ENCODE measurements around the gene MPL.

The MPL gene

DNA sequence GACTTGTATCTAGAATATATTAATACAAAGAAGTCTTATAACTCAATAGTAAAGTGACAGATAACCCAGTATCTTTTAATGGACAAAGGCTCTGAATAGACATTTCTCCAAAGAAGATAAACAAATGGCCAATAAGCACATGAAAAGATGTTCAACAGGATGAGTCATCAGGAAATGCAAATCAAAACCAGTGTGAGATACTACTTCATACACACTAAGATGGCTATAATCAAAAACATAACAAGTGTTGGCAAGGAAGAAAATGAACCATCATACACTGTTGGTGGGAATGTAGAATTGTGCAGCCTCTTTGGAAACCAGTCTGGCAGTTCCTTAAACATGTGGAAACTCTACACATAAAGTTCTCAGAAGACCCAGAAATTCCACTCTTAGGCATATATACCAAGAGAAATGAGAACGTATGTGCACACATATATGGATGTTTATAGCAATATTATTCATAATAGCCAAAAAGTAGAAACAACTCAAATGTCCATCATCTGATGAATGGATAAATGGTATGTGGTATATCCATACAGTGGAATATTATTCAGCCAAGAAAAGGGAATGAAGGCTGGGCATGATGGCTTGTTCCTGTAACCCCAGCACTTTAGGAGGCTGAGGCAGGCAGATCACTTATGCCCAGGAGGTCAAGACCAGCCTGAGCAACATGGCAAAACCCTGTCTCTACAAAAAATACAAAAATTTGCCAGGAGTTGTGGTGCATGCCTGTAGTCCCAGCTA, 9.9 kb upstream of the MPL start:
- no peak for DNase-seq

DNA sequence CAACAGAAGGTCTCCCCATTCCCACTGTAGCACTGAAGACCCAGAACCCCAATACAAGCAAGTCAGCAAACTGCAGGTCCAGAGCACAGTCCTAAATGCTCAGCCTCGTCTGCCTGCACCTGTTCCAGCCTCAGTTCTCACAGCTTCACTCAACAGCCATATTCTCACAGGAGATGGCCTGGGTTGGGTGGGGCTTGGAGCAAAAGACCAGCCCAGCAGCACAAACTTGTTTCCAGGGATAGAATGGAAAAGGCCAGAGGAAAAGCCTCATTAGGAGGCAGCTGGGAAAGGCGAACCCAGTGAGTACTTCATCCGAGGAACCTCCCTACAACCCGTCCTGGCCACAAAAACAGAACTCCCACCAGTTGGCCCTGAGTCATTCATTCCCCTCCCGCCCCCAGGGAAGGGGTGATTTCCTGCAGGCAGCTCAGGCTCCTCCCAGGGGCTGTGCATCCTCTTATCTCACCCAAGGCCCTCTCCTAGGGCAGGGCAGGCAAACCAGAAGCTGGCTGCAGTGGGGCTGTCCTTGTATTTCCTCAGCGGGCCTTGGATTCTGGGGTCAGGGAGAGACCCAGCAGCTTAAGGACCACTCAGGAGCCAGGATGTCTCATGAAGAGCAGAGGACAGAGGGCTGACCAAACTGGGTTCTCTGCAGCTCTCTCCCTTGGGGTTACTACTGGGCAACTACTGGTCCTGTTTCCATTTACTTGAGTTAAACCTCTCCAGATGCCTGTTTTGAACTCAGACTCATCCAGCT, 7.4 kb upstream of the MPL start:
- DNase-seq, result peak; percentile 35

DNA sequence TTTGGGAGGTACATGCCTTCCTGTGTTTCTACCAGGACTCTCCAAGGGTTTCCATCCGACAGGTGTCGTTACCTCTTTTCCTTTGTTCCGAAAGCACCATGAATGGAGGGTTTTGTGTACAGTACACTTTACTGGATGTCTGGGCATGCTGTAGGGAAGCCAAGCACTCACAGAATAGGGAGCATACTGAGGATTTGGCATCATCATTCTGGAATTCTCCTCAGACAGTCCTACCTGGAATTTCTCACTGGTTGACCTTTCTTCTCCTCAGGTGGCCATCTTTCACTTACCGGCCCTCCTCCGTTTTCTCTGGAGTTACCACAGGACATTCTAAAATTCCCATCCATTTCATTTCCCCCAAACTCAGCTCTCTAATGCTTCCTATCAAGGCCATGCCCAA, 5.9 kb upstream of the MPL start:
- DNase-seq, result no peak

DNA sequence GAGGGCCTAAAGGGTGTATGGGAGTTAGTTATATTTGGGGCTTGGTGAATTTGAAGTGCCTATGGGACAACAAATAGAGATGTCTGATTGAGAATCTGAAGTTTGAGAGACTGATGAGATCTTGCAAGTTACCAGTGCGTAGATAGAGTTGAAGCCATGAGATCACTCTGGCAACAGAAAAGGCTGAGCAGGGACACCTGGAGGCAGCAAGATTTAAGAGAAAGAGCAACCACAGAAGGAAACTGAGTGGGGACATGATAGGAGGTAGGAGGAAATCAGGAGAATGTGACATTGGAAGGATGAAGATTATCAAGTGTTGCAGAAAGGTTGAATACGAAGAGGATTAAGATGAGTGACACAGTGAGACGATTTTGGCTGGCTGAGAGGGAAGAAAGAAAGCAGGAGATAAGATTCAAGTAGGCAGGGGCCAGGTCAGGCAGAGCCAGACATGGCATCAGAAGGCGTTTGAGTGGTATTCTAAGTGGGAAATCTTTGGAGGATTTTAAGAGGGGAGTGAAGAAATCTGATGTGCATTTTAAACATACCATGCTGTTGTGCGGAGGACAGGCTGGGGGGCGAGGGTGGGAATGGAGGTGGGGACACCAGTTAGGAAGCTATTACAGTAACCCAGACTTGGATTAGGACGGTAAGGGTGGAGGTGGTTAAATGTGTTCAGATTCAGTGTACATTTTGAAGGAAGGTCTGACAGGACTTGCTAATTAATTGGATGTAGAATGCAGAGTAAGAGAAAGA, 3.0 kb upstream of the MPL start:
- no peak for DNase-seq

DNA sequence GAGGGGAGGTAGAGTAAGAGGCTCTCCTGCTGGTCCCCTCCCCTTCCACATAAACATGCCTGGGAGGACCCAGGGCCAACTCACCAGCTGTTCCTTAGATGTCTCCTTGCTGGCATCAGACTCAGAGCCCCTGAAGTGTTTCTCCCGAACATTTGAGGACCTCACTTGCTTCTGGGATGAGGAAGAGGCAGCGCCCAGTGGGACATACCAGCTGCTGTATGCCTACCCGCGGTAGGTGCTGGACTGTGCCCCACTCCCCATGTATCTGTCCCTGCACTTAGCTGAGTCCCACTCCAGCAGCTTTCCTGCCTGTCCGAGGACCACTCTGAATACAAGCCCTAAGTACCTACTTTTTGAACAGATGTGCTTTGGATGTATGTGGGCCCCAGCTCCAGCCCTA, 383 bp downstream of the MPL start:
- DNase-seq, result no peak

DNA sequence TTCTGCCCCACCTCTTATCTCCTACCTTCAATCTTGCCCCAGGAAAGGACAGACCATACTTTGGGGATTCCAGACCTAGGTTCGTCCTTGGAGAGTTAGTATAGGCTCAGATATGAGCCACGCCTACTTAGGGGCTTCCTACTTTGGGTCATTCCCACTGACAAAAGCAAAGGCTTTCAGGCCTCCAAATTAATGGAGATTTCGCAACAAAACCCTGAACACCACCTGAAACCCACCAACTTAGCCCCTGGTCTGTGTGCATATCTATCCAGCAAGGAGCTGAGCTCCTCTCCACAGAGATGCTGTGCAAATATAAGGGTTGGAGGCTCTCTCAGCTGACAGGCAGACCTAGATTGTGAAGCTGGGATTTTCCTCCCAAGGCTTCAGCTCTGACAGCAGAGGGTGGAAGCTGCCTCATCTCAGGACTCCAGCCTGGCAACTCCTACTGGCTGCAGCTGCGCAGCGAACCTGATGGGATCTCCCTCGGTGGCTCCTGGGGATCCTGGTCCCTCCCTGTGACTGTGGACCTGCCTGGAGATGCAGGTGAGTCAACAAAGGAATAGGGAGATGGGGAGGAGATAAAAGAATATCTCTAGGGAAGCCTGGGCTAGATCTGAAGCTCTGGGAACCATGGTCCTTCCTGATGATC, 2.1 kb downstream of the MPL start:
- DNase-seq, result no peak

DNA sequence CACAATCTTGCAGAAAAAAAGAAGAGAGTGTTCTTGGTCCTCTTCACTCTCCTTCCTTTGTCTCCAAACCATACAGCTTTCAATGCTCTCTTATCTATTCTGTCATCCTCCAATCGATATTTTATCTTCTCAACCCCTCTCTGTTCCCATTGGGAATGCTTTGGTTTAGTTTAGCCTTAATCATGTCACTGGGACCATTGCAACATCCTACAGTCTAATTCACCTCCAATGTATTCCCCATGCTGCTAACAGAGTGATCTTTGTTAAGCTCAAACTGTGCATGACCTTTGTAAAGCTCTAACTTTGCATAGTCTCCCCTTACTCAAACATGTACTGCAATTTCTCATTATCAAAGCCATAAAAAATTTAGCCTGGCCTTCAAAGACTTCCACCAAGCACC, 2.9 kb downstream of the MPL start:
- DNase-seq, result no peak

DNA sequence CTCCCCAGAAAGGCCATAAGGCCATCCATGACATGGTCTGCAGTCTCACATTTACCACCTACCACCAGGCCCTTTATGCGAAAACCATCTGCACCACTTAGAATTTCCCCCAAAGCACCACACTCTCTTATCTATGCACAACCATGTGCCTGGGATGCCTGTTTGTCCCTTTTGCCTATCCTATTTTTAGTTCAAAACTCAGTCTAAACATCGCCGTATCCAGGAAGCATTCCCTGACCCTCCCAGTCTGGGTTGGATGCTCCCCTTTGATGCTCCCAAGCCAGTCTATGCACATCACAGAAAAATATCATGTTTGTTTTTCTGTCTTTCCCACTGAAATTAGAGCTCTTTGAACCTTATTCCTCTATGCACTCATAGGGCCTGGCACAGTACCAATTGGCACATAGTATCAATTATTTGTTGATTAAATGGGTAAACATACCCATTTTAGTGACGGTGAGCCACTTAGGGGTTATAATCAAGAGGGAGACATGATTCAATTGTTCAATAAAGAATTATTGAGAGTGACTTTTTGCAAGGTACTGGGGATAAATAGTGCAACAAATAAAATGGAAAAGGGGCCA, 6.7 kb downstream of the MPL start:
- no peak for DNase-seq

DNA sequence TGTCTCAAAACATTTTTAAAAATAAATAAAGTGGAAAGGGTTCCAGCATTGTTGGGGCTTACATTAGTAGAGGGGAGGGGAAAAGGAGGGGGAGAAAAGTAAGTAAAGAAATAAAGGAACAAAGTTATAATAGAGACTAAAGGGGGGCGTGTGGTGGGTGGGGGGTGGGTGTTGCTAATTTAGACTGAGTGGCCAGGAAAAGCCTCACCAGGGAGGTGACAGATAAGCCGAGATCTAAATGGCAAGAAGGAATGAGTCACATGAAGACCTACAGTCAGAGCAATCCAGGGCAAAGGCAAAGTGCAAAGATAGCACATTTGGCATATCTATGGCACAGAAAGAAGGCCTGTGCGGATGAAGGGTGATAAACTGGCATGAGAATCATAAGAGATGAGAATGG, 7.5 kb downstream of the MPL start:
- no peak for DNase-seq

DNA sequence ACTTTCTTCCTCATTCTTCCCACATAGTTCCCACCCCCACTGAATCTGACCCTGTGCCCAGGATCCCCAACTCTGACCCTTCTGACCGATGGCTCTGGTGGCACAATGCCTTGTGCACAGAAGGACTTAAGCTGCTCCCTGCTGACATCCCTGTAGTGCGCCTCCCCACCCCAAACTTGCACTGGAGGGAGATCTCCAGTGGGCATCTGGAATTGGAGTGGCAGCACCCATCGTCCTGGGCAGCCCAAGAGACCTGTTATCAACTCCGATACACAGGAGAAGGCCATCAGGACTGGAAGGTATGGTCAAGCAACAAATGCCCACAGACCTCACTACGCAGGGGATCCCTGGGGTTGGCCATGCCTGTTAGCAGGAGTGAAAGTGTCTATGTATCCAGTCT, 9.0 kb downstream of the MPL start:
- no peak for DNase-seq

DNA sequence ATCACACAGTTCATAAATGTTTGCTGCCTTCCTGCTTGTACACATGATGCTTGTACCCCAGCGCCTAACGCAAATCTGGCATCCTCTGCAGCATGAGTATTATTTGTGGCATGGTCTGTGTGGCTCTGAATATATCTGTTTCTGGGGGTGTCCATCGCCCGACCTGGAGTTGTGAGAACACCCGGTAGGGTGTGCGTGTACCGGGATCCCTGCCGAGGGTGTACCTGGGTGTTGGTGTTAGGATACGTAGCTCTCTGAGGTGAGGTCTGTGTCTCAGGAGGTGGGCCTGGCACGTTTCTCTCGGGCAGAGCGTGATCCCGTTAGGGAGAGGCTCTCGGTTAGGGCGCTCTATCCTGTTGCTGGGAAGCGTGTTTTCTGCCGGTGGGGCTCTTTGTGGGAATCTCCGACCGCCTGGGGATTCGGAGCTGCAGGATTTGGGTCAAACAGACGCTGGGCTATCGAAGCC, 10.8 kb downstream of the MPL start:
- DNase-seq, result no peak

DNA sequence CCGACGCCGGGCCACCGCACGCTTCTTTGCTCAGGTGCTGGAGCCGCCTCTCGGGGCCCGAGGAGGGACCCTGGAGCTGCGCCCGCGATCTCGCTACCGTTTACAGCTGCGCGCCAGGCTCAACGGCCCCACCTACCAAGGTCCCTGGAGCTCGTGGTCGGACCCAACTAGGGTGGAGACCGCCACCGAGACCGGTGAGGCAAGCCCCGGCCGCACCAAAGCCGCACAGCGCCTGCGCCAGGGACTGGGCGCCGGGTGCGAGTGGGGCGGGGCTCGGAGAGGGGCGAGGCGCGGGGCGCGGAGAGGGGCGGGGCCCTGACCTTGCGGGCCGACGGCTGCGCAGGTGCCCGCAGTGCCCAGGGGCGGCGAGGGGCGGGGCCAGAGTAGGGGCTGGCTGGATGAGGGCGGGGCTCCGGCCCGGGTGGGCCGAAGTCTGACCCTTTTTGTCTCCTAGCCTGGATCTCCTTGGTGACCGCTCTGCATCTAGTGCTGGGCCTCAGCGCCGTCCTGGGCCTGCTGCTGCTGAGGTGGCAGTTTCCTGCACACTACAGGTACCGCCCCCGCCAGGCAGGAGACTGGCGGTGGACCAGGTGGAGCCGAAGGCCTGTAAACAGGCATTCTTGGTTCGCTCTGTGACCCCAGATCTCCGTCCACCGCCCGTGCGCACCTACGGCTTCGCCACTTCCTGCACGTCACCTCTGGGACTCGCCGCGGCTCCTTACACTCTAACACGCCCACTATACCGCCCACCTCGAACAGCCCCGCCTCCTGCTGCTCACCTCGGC, 11.4 kb downstream of the MPL start:
- peak; percentile 65 for DNase-seq

DNA sequence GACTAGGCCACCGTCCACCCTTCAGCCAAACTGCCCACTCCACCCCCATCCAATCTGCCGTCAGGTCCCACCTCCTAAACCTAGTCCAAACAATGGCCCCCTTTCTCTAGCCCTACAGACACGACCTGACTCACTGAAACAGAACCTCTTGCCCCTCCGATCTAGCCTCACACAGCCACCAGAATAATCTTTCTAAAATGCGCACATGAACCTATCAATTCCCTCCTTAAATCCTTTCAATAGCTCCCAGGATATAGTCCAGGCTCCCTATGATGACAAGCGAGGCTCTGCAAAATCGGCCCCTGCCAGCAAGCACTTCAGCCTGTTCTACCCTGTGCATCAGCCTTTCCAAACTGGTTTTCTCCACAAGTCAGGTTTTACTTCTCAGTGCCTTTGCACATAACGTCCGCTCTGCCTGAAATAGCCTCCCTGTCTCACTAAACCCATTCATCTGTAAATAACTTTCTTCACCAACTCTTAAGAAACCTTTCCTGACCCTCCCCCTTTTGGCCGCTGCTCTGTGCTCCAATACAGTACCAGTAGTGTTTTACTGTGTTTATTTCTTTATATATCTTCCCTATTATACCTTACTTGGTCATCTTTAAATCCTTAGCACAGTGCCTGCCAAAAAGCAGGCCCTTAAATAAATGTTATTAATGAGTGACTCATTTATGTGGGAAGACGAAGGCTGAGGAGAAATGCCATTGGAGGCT, 12.1 kb downstream of the MPL start:
- no peak for DNase-seq

DNA sequence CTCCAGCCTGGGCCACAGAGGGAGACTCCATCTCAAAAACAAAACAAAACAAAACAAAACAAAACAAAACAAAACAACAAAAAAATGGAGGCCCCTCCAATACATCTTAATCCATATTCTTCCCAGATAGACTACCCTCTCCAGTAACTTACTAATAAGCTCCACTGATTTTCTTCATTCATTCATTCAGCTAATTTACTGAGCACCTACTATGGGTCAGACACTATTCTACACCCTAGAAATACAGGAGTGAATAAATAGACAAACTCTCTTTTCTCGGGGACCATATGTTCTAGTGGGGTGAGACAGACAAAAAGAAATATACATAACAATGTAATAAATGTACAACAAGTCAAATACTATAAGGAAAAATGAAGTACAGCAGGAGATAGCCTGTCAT, 13.4 kb downstream of the MPL start:
- no peak for DNase-seq

DNA sequence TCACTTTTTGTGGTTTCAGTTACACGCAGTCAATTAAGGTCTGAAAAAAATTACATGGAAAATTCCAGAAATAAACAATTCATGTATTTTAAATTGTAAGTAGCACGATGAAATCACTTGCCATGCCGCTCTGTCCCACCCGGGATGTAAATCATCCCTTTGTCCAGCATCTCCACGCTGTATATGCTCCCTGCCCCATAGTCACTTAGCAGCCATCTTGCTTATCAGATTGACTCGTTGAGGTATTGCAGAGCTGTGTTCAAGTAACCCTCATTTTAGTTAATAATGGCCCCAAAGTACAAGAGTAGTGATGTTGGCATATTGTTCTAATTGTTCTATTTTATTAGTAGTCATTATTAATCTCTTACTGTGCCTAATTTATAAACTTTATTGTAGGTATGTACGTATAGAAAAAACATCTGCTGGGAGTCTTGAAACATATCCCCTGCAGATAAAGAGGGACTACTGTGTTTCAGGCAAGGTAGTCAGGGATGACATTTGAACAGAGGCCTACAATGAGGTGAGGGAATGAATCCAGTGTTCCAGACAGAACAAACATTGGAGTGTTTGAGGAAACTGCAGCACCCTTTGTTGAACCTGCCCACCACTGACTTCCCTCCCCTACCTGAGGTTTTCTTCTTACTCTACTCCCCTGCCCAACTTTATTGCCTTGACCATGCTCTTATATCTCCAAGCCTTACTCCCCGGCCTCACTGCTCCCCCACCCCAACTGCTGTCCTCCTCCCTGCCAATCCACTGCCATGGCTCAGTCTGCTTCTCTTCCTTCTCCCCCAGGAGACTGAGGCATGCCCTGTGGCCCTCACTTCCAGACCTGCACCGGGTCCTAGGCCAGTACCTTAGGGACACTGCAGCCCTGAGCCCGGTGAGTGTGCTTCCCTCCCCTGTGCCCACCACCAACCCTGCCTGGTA, 14.1 kb downstream of the MPL start:
- no peak for DNase-seq

DNA sequence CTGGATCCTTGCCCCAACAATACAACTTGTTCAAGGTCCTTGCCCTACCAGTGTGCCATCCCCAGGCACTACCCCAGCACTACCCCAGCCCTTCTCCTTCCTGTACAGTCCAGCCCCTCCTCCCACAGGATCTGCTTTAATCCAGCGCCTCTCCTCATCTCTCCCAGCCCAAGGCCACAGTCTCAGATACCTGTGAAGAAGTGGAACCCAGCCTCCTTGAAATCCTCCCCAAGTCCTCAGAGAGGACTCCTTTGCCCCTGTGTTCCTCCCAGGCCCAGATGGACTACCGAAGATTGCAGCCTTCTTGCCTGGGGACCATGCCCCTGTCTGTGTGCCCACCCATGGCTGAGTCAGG, 14.7 kb downstream of the MPL start:
- no peak for DNase-seq

DNA sequence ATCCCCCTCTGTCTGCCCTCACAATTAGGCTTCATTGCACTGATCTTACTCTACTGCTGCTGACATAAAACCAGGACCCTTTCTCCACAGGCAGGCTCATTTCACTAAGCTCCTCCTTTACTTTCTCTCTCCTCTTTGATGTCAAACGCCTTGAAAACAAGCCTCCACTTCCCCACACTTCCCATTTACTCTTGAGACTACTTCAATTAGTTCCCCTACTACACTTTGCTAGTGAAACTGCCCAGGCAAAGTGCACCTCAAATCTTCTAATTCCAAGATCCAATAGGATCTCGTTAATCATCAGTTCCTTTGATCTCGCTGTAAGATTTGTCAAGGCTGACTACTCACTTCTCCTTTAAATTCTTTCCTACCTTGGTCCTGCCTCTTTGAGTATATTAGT, 15.3 kb downstream of the MPL start:
- no peak for DNase-seq

DNA sequence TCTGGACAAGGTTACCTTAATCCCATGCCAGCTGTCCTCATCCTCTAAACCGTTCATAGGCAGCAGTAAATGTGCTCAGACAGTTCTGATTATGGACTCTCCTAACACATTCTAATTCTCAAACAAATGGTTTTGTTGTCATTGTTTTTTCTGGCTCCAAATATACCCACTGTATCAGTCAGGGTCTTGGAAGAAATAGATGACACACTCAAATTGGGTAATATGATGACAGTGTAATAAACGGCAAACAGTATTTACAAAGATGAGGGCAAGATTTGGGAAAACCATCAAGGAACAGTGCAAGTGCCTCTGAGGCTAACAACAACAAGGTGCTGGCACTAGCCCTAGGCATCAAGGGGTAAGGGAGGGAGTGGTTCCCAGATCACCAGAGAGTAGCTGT, 16.9 kb downstream of the MPL start:
- DNase-seq, result no peak

DNA sequence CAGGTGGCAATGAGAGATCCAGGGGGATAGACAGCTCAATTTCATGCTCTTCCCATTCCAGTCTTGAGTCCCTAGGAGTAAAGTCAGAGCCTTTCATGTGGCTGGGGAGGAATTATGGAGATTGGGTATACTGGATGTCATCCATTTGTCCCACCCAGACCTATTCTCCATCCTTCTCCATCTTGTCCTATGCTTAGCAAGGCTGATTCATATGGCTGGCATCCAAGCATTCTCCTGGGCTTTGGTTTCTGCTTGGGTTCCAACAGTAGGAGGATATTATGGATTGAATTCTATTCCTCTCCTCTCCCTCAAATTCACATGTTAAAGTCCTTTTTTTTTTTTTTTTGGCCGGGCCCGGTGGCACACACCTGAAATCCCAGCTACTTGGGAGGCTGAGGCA, 17.3 kb downstream of the MPL start:
- DNase-seq, result no peak

DNA sequence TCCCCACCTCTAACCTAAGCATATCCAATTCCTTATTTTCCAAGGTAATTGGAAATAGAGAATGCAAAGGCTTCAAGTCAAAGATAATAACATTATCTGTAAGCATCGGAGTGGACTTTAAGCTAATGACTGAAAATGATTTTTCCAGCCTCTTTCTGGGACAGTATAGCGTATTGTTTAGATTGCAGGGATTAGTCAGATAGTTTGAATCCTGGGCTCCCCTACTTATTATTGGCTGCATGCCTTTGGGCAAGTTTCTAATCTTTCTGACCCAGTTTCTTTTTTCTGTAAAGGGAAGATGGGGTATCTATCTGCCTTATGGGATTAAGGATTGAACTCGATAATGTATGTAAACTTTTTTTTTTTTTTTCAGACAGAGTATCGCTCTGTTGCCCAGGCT, 19.6 kb downstream of the MPL start:
- DNase-seq, result no peak

All from CD4-positive, alpha-beta T cell treated with Interleukin-6 for 4 hours (primary cell).